ENCODE data around the gene VIPR2. TPM values are rescaled to one million over a fixed set of nuclear protein-coding genes. Genes with fewer than 3 reads are reported as not detected.

VIPR2 gene
- total and polyA plus RNA-seq, 2 experiments from 2014 or later: 1.3 to 2.7 TPM

DNA sequence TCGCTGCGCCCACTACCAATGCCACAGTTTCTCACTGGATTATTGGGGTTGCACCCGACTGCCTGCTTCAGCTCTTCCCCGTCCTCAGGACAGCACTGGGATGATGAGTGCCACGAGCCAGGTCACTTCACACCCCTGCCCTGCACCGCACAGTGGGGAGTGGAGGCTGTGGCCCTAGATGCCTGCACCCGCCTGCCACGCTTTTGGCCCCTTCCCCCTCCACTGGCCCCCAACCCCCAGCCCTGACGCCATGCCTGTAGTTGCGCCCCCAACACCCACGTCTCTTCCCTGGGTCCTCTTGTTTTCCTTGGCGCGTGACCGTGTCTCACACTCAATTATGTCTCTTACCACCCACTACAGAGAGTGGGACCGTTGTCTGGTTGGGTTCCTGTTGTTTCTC, 134.3 kb downstream of the VIPR2 start (continued):
- TF ChIP-seq, protein P1, sequence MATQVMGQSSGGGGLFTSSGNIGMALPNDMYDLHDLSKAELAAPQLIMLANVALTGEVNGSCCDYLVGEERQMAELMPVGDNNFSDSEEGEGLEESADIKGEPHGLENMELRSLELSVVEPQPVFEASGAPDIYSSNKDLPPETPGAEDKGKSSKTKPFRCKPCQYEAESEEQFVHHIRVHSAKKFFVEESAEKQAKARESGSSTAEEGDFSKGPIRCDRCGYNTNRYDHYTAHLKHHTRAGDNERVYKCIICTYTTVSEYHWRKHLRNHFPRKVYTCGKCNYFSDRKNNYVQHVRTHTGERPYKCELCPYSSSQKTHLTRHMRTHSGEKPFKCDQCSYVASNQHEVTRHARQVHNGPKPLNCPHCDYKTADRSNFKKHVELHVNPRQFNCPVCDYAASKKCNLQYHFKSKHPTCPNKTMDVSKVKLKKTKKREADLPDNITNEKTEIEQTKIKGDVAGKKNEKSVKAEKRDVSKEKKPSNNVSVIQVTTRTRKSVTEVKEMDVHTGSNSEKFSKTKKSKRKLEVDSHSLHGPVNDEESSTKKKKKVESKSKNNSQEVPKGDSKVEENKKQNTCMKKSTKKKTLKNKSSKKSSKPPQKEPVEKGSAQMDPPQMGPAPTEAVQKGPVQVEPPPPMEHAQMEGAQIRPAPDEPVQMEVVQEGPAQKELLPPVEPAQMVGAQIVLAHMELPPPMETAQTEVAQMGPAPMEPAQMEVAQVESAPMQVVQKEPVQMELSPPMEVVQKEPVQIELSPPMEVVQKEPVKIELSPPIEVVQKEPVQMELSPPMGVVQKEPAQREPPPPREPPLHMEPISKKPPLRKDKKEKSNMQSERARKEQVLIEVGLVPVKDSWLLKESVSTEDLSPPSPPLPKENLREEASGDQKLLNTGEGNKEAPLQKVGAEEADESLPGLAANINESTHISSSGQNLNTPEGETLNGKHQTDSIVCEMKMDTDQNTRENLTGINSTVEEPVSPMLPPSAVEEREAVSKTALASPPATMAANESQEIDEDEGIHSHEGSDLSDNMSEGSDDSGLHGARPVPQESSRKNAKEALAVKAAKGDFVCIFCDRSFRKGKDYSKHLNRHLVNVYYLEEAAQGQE (IDR thresholded peaks at IDR 0.05; ENCODE audit: unreplicated experiment): no peak
- TF ChIP-seq, protein P2, sequence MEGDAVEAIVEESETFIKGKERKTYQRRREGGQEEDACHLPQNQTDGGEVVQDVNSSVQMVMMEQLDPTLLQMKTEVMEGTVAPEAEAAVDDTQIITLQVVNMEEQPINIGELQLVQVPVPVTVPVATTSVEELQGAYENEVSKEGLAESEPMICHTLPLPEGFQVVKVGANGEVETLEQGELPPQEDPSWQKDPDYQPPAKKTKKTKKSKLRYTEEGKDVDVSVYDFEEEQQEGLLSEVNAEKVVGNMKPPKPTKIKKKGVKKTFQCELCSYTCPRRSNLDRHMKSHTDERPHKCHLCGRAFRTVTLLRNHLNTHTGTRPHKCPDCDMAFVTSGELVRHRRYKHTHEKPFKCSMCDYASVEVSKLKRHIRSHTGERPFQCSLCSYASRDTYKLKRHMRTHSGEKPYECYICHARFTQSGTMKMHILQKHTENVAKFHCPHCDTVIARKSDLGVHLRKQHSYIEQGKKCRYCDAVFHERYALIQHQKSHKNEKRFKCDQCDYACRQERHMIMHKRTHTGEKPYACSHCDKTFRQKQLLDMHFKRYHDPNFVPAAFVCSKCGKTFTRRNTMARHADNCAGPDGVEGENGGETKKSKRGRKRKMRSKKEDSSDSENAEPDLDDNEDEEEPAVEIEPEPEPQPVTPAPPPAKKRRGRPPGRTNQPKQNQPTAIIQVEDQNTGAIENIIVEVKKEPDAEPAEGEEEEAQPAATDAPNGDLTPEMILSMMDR (conservative IDR thresholded peaks at IDR 0.05; ENCODE audit: low read depth in 2 of 2): no peak

DNA sequence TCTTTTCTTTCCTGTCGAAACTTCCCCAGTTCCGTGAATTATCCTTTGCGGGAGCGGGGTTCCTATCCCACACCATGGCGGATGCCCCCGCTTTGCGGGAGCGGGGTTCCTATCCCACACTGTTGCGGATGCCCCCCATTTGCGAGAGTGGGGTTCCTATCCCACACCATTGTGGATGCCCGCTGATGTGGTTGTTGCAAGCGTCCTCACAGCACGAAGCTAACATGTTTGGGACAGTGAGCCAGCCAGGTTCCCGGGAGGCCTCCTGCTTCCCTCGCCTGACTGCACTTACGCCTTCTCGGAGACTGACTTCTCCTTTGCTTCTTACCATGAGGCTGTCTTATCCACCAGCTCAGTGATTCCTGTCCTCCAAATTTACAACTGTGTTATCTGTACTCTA, 134.7 kb downstream of the VIPR2 start:
- Histone ChIP-seq H3K4me2 (no peak overlapping the region), H3K4me3 (no peak overlapping the region), H3F3A (replicated peaks; ENCODE audit: low read depth) (no peaks in the 10 kb centered on the region), H3K27ac (ENCODE audit: low read depth) (no peak overlapping the region), H3K27me3 (ENCODE audit: insufficient read depth) (no peaks in the 10 kb centered on the region), H3K36me3 (ENCODE audit: insufficient read depth) (no peaks in the 10 kb centered on the region), H4K20me1 (replicated peaks; ENCODE audit: insufficient read depth) (no peaks in the 10 kb centered on the region), H3K79me2 (replicated peaks; ENCODE audit: insufficient read depth) (no peaks in the 10 kb centered on the region), H3K4me1 (ENCODE audit: insufficient read depth) (0 out of 2 replicates have a peak, but pooled peaks cover 2% of the 10 kb centered on the region), H2AFZ (no peak overlapping the region), H3K9me2 (ENCODE audit: insufficient read depth) (no peaks in the 10 kb centered on the region)
- H3K27ac Mint-ChIP-seq: no peak overlapping the region
- peaks cover 80% of the 10 kb centered on the region for H3K9me3 Mint-ChIP-seq
- ATAC-seq (no peak), DNase-seq (ENCODE audit: low spot score) (no peak)
- H3K4me1 Mint-ChIP-seq: peaks cover 9% of the 10 kb centered on the region; the same call in 1 of the 3 replicates
- peaks cover 10% of the 10 kb centered on the region; the same call in 2 of the 3 replicates for H3K36me3 Mint-ChIP-seq (ENCODE audit: low read depth)
- no peak overlapping the region for H3K4me3 Mint-ChIP-seq
- TF ChIP-seq EZH2phosphoT487 (IDR thresholded peaks at IDR 0.05; ENCODE audit: unreplicated experiment) (no peak), ZNF331 (CRISPR knock-in tag; IDR thresholded peaks at IDR 0.05; ENCODE audit: low read depth) (no peak), STAT1 (IDR thresholded peaks at IDR 0.05; ENCODE audit: unreplicated experiment) (no peak), EZH2 (IDR thresholded peaks at IDR 0.05; ENCODE audit: low read depth, unreplicated experiment) (no peak), ETS1 (IDR thresholded peaks at IDR 0.05) (no peak), JUNB (IDR thresholded peaks at IDR 0.05; ENCODE audit: unreplicated experiment) (no peak), CREB1 (CRISPR knock-in tag; IDR thresholded peaks at IDR 0.05; ENCODE audit: low read depth) (no peak), ZNF114 (CRISPR knock-in tag; IDR thresholded peaks at IDR 0.05) (no peak)
- TF ChIP-seq, protein P3, sequence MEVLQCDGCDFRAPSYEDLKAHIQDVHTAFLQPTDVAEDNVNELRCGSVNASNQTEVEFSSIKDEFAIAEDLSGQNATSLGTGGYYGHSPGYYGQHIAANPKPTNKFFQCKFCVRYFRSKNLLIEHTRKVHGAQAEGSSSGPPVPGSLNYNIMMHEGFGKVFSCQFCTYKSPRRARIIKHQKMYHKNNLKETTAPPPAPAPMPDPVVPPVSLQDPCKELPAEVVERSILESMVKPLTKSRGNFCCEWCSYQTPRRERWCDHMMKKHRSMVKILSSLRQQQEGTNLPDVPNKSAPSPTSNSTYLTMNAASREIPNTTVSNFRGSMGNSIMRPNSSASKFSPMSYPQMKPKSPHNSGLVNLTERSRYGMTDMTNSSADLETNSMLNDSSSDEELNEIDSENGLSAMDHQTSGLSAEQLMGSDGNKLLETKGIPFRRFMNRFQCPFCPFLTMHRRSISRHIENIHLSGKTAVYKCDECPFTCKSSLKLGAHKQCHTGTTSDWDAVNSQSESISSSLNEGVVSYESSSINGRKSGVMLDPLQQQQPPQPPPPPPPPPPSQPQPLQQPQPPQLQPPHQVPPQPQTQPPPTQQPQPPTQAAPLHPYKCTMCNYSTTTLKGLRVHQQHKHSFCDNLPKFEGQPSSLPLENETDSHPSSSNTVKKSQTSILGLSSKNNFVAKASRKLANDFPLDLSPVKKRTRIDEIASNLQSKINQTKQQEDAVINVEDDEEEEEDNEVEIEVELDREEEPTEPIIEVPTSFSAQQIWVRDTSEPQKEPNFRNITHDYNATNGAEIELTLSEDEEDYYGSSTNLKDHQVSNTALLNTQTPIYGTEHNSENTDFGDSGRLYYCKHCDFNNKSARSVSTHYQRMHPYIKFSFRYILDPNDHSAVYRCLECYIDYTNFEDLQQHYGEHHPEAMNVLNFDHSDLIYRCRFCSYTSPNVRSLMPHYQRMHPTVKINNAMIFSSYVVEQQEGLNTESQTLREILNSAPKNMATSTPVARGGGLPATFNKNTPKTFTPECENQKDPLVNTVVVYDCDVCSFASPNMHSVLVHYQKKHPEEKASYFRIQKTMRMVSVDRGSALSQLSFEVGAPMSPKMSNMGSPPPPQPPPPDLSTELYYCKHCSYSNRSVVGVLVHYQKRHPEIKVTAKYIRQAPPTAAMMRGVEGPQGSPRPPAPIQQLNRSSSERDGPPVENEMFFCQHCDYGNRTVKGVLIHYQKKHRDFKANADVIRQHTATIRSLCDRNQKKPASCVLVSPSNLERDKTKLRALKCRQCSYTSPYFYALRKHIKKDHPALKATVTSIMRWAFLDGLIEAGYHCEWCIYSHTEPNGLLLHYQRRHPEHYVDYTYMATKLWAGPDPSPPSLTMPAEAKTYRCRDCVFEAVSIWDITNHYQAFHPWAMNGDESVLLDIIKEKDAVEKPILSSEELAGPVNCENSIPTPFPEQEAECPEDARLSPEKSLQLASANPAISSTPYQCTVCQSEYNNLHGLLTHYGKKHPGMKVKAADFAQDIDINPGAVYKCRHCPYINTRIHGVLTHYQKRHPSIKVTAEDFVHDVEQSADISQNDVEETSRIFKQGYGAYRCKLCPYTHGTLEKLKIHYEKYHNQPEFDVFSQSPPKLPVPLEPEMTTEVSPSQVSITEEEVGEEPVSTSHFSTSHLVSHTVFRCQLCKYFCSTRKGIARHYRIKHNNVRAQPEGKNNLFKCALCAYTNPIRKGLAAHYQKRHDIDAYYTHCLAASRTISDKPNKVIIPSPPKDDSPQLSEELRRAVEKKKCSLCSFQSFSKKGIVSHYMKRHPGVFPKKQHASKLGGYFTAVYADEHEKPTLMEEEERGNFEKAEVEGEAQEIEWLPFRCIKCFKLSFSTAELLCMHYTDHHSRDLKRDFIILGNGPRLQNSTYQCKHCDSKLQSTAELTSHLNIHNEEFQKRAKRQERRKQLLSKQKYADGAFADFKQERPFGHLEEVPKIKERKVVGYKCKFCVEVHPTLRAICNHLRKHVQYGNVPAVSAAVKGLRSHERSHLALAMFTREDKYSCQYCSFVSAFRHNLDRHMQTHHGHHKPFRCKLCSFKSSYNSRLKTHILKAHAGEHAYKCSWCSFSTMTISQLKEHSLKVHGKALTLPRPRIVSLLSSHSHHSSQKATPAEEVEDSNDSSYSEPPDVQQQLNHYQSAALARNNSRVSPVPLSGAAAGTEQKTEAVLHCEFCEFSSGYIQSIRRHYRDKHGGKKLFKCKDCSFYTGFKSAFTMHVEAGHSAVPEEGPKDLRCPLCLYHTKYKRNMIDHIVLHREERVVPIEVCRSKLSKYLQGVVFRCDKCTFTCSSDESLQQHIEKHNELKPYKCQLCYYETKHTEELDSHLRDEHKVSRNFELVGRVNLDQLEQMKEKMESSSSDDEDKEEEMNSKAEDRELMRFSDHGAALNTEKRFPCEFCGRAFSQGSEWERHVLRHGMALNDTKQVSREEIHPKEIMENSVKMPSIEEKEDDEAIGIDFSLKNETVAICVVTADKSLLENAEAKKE (CRISPR knock-in tag; IDR thresholded peaks at IDR 0.05): no peak
- peaks cover 8% of the 10 kb centered on the region for H3K27me3 Mint-ChIP-seq (ENCODE audit: insufficient read depth, low read depth, poor library complexity)

Measured in GM23338 (cell line).